Measurements from ENCODE around the gene SCLY. TPM values are rescaled to one million over a fixed set of nuclear protein-coding genes. Genes with fewer than 3 reads are reported as not detected.

SCLY gene
- total and polyA plus RNA-seq, 2 of the 8 experiments (the other 6 are each of a cell fraction or from before 2014, with no cell fraction given): 79.0 to 79.5 TPM

DNA sequence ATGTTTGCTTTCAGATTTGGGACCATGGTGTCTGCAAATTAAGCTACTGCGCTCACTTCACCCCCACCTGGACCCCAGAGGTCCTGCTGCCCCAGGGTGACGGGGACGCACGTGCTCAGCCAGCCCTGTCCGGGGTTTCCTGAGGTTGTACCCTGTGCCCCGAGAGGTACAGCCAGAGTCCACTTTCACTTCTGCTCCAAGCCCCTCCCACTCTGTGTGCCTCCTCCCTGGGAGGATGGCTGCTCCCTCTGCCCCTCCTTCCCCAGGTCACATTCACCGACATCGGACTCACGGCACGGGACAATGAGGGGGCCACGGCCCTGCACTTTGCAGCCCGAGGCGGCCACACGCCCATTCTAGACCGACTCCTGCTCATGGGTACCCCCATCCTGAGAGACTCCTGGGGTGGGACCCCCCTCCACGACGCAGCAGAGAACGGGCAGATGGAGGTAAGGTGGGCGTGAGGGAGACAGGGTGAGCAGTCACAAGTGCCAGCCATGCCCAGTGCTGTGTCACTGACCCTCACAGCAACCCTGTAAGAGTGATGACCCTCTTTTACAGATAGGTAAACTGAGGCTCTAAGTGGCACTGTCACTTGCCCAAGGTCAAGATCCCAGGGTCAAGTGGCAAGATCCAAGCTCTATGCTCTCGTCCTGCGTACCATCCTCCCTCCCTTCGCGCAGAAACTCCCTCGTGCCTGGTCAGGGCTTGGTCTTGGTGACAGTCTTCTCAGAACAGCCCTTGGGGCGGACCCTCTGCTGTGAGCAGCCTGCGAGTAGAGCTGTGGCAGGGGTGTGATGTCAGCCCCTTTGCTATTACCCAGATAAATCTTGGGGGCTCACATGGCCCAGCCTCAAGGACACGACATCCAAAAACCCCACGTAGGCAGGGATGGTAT, 47.0 kb downstream of the SCLY start (continued):
- no peak for TF ChIP-seq SRF (IDR thresholded peaks at IDR 0.05; ENCODE audit: low read depth, low read length)
- TF ChIP-seq SAP30 (IDR thresholded peaks at IDR 0.05; ENCODE audit: insufficient read depth, insufficient replicate concordance, low read length): no peak
- no peak for TF ChIP-seq POU5F1 (IDR thresholded peaks at IDR 0.05; ENCODE audit: low read depth, low read length)
- TF ChIP-seq TCF12 (IDR thresholded peaks at IDR 0.05; ENCODE audit: low read depth, low read length): no peak
- no peak for TF ChIP-seq MAX (IDR thresholded peaks at IDR 0.05)
- no peak for TF ChIP-seq CHD2 (IDR thresholded peaks at IDR 0.05; ENCODE audit: low read length)
- TF ChIP-seq HDAC6 (IDR thresholded peaks at IDR 0.05; ENCODE audit: low read depth, low read length): no peak
- TF ChIP-seq RAD21 (IDR thresholded peaks at IDR 0.05 in 1 of 2, conservative IDR thresholded peaks at IDR 0.05 in 1 of 2; ENCODE audit: low read depth in 2 of 2, low read length in 2 of 2): no peak
- no peak for TF ChIP-seq YY1 (IDR thresholded peaks at IDR 0.05; ENCODE audit: low read depth, low read length)
